Uterus (tissue), 4 donors: ENCODE measurements around the gene MYOD1. TPM values are rescaled to one million over a fixed set of nuclear protein-coding genes. Genes with fewer than 3 reads are reported as not detected.

Experiments
- DNase-seq, 2 donors: peaks; one replicate each; pipeline ENCODE4 v3.0.0-alpha.2; 2019 to 2020
- H3K27ac ChIP-seq, 2 donors: fragments of 200-600 bp; sonication (generic); 1 replicate in 1 of 2; 2 replicates in 1 of 2; pipeline ENCODE4 v1.5.1; 2016 to 2018
- H3K27me3 ChIP-seq, 2 donors: fragments of 200-600 bp; sonication (generic); one replicate each; pipeline ENCODE4 v1.5.1; 2018 to 2019; ENCODE audit warnings: control low read depth in 1 of 2
- H3K36me3 ChIP-seq, 2 donors: fragments of 200-600 bp; sonication (generic); one replicate each; pipeline ENCODE4 v1.5.1; 2019; ENCODE audit warnings: control low read depth in 1 of 2
- H3K4me1 ChIP-seq, 2 donors: fragments of 200-600 bp; sonication (generic); one replicate each; pipeline ENCODE4 v1.5.1; 2018 to 2019; ENCODE audit warnings: control low read depth in 1 of 2
- H3K4me3 ChIP-seq, 2 donors: fragments of 200-600 bp; sonication (generic); 1 replicate in 1 of 2; 2 replicates in 1 of 2; pipeline ENCODE4 v1.5.1; 2018 to 2019; ENCODE audit warnings: mild to moderate bottlenecking in 1 of 2
- H3K9me3 ChIP-seq, 2 donors: fragments of 200-600 bp; sonication (generic); one replicate each; pipeline ENCODE4 v1.5.1; 2019; ENCODE audit warnings: control low read depth in 1 of 2
- CTCF ChIP-seq, 4 experiments: fragments of 200-600 bp in 2 of 4; fragments of 450-650 bp in 2 of 4; sonication (generic) in 2 of 4; IDR thresholded peaks; one replicate each; pipeline ENCODE4 v1.5.1; 2016 to 2019; ENCODE audit warnings: antibody characterized with exemption in 4 of 4, mild to moderate bottlenecking in 2 of 4, moderate library complexity in 1 of 4
- POLR2A ChIP-seq, 2 donors: fragments of 450-650 bp; IDR thresholded peaks; one replicate each; pipeline ENCODE4 v1.6.1; 2016; ENCODE audit warnings: antibody characterized with exemption in 2 of 2, mild to moderate bottlenecking in 1 of 2, moderate library complexity in 1 of 2
- intact Hi-C: fragments of 100-400 bp; cut with DNase I; formaldehyde crosslinking; loops from one replicate; pipeline ENCODE4 v1.15.1; 2023; ENCODE audit warnings: low total_unique reads
- total RNA-seq, 4 donors: library from RNA; depleted of rRNA in 3 of 4; stranded (reverse); fragments of >200 nt in 3 of 4; gene quantifications; one replicate each; pipeline versions ENCODE4 v1.1.0 to v1.2.4, GENCODE V29; 2014 to 2023
- donor health status: DM: yes; HTN: yes; CAD: no.

MYOD1 gene
- total RNA-seq, 4 donors from 2014 or later = not detected

GRCh38 chr11:17767301-17767885 lies 48.0 kb downstream of the MYOD1 start:
- intact Hi-C loops = no loop called here
- Histone ChIP-seq H3K36me3 (no peaks in the 10 kb centered on the region), H3K27ac (no peak overlapping the region), H3K4me3 (no peak overlapping the region), H3K27me3 (no peaks in the 10 kb centered on the region), H3K4me1 (no peaks in the 10 kb centered on the region), H3K9me3 (no peaks in the 10 kb centered on the region)
- no peak for DNase-seq
- TF ChIP-seq POLR2A (IDR thresholded peaks at IDR 0.05) = no peak
- TF ChIP-seq CTCF (IDR thresholded peaks at IDR 0.05) = no peak

DNA sequence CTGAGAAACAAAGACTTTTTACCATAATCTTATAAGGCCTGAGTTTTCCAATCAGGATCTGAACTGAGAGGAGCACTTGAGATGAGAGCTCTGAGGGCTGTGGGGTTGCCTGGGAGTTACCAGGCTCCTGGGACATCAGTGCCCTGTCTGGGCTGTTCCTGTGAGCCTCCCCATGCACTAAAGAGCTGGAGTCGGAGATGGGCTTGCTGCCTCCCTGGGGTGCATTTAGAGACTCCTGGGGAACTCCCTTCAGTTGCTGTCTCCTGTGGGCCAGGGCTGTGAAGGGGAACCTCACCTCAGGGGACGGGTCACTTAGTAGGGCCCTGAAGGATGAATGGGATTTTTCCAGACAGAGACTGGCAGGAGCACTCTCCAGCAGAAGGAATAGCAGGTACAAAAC lies 48.5 kb downstream of the MYOD1 start:
- no peak for DNase-seq
- intact Hi-C loops = no loop called here
- Histone ChIP-seq H3K4me3 (no peak overlapping the region), H3K36me3 (no peaks in the 10 kb centered on the region), H3K27me3 (no peaks in the 10 kb centered on the region), H3K4me1 (no peaks in the 10 kb centered on the region), H3K27ac (no peak overlapping the region), H3K9me3 (no peaks in the 10 kb centered on the region)
- TF ChIP-seq CTCF (IDR thresholded peaks at IDR 0.05) (no peak), POLR2A (IDR thresholded peaks at IDR 0.05) (no peak)

DNA sequence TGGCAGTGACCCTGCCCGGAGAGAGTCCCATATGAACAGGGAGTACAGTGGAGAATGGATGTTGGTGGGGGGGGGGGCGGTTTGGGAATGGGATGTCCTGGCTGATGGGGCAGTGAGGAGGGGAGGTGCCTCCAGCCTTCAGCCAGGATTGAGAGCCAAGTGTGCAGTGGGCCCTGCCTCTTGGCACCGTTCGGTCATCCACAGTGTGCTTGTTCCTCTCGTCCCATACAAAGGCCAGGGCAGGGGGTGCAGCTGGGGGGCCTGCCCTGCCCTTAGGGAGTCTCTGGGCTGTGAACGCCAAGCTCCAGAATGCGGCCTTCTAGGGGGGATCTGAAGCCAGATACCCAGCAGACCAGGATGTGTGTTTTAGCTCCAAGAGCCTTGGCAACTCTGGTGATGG lies 49.2 kb downstream of the MYOD1 start:
- DNase-seq = no peak
- Histone ChIP-seq H3K9me3 (no peaks in the 10 kb centered on the region), H3K4me3 (no peak overlapping the region), H3K27me3 (no peaks in the 10 kb centered on the region), H3K27ac (no peak overlapping the region), H3K4me1 (no peaks in the 10 kb centered on the region), H3K36me3 (no peaks in the 10 kb centered on the region)
- intact Hi-C loops = no loop called here
- TF ChIP-seq POLR2A (IDR thresholded peaks at IDR 0.05) = no peak
- no peak for TF ChIP-seq CTCF (IDR thresholded peaks at IDR 0.05)

DNA sequence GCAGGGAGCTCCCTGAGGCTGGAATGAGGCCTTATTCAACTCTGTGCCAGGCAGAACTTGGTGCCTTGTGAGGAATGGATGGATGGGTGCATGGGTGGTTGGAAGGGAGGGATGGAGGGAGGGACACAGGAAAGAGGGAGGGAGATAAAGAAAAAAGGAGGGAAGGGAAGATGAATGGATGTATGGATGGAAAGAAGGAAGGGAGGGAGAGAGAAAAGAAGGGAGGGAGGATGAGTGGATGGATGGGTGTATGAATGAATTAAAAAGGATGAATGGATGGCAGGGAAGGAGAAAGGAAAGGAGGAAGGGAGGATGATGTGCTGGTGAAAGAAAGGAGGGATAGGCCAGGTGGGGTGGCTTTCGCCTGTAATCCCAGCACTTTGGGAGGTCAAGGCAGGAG lies 49.8 kb downstream of the MYOD1 start:
- intact Hi-C loops = no loop called here
- H3K4me3 ChIP-seq = no peak overlapping the region

More for the DNA sequence above, 49.8 kb downstream of the MYOD1 start:
- Histone ChIP-seq H3K4me1 (no peaks in the 10 kb centered on the region), H3K27me3 (no peaks in the 10 kb centered on the region), H3K27ac (no peak overlapping the region), H3K9me3 (no peaks in the 10 kb centered on the region), H3K36me3 (no peaks in the 10 kb centered on the region)
- DNase-seq = no peak
- TF ChIP-seq CTCF (IDR thresholded peaks at IDR 0.05) (no peak), POLR2A (IDR thresholded peaks at IDR 0.05) (no peak)
